HEK293 (cell line): ENCODE measurements around the gene BARD1.
"Not testable (repeated sequence)": the region's sequence is repeated elsewhere in the genome, so short reads cannot be mapped to it uniquely, and the experiment has no call there.

Experiments used
- CTCF ChIP-seq: fragments of 450-650 bp; formaldehyde crosslinking; IDR thresholded peaks from 2 replicates; pipeline ENCODE4 v1.5.1; 2016; ENCODE audit warnings: missing biosample characterization, missing genetic modification characterization
- GLI4 ChIP-seq: fragments of 450-650 bp; formaldehyde crosslinking; IDR thresholded peaks from 2 replicates; pipeline ENCODE4 v1.5.1; 2016; ENCODE audit warnings: missing biosample characterization, missing genetic modification characterization
- REST ChIP-seq: fragments of 450-650 bp; formaldehyde crosslinking; IDR thresholded peaks from 2 replicates; pipeline ENCODE4 v1.5.1; 2016; ENCODE audit warnings: missing biosample characterization, missing genetic modification characterization
- ZBTB11 ChIP-seq: fragments of 450-650 bp; formaldehyde crosslinking; conservative IDR thresholded peaks from 2 replicates; pipeline ENCODE4 v1.5.1; 2016; ENCODE audit warnings: low read depth, missing biosample characterization, missing genetic modification characterization
- ZFP37 ChIP-seq: fragments of 450-650 bp; formaldehyde crosslinking; IDR thresholded peaks from 2 replicates; pipeline ENCODE4 v1.5.1; 2016; ENCODE audit warnings: missing biosample characterization, missing genetic modification characterization
- ZNF157 ChIP-seq: fragments of 450-650 bp; formaldehyde crosslinking; IDR thresholded peaks from 2 replicates; pipeline ENCODE4 v1.5.1; 2016; ENCODE audit warnings: missing biosample characterization, missing genetic modification characterization
- ZNF24 ChIP-seq: fragments of 450-650 bp; formaldehyde crosslinking; IDR thresholded peaks from 2 replicates; pipeline ENCODE4 v1.5.1; 2016; ENCODE audit warnings: missing biosample characterization, missing genetic modification characterization
- ZNF302 ChIP-seq: fragments of 450-650 bp; formaldehyde crosslinking; IDR thresholded peaks from 2 replicates; pipeline ENCODE4 v1.5.1; 2016; ENCODE audit warnings: missing biosample characterization, missing genetic modification characterization, low read depth
- ZNF560 ChIP-seq: fragments of 450-650 bp; formaldehyde crosslinking; IDR thresholded peaks from 2 replicates; pipeline ENCODE4 v1.5.1; 2017; ENCODE audit warnings: missing biosample characterization, missing genetic modification characterization, borderline replicate concordance
- ZNF670 ChIP-seq: fragments of 450-650 bp; formaldehyde crosslinking; IDR thresholded peaks from 2 replicates; pipeline ENCODE4 v1.5.1; 2016; ENCODE audit warnings: missing biosample characterization, missing genetic modification characterization, low read depth
- ZNF768 ChIP-seq: fragments of 450-650 bp; formaldehyde crosslinking; IDR thresholded peaks from 2 replicates; pipeline ENCODE4 v1.5.1; 2018; ENCODE audit warnings: missing biosample characterization, mild to moderate bottlenecking, missing genetic modification characterization
- ZNF777 ChIP-seq: fragments of 450-650 bp; formaldehyde crosslinking; IDR thresholded peaks from 2 replicates; pipeline ENCODE4 v1.5.1; 2017; ENCODE audit warnings: missing biosample characterization, missing genetic modification characterization, borderline replicate concordance
- ZSCAN18 ChIP-seq: fragments of 450-650 bp; formaldehyde crosslinking; IDR thresholded peaks from 2 replicates; pipeline ENCODE4 v1.5.1; 2016; ENCODE audit warnings: missing biosample characterization, missing genetic modification characterization

- not testable (repeated sequence) for TF ChIP-seq ZNF302 (tag by site-specific recombination); ZFP37; CTCF (tag by site-specific recombination); ZNF768; ZNF777 (tag by site-specific recombination); ZNF560; ZBTB11 (tag by site-specific recombination); ZNF24 (tag by site-specific recombination); GLI4 (tag by site-specific recombination); ZNF157 (tag by site-specific recombination); ZNF670 (tag by site-specific recombination); REST (tag by site-specific recombination); ZSCAN18
These were observed 91.6 kb downstream of the BARD1 start for GRCh38 chr2:214717837-214718236.
